Nephron (organoid): ENCODE results near the gene SSR3.

ENCODE experiments used
- H3K27ac Mint-ChIP-seq, 3 experiments: 2 replicates each; pipeline ENCODE4 v1.8.0; 2020; ENCODE audit warnings: mixed read lengths in 3 of 3, mild to moderate bottlenecking in 2 of 3, moderate library complexity in 1 of 3
- H3K27me3 Mint-ChIP-seq: 2 replicates; pipeline ENCODE4 v1.8.0; 2021; ENCODE audit warnings: low read depth, mild to moderate bottlenecking, moderate library complexity, mixed read lengths
- H3K36me3 Mint-ChIP-seq: 2 replicates; pipeline ENCODE4 v1.8.0; 2020; ENCODE audit warnings: low read depth, mixed read lengths
- H3K4me1 Mint-ChIP-seq: 2 replicates; pipeline ENCODE4 v1.8.0; 2020; ENCODE audit warnings: mixed read lengths
- H3K4me3 Mint-ChIP-seq, 3 experiments: 2 replicates each; pipeline ENCODE4 v1.8.0; 2020; ENCODE audit warnings: mild to moderate bottlenecking in 3 of 3, mixed read lengths in 3 of 3, moderate library complexity in 2 of 3
- H3K9me3 Mint-ChIP-seq: 2 replicates; pipeline ENCODE4 v1.8.0; 2020; ENCODE audit warnings: mixed read lengths
- CTCF ChIP-seq, 3 experiments: fragments of 200-600 bp; sonication (generic); IDR thresholded peaks; one replicate each; pipeline ENCODE4 v1.5.0; 2021; ENCODE audit warnings: antibody characterized with exemption in 3 of 3; ENCODE audit not compliant: unreplicated experiment in 3 of 3

SSR3 gene

GRCh38 chr3:156498307-156498706, 56.6 kb downstream of the SSR3 start:
- Mint-ChIP-seq H3K36me3 (no peaks in the 10 kb centered on the region), H3K9me3 (peaks cover 12% of the 10 kb centered on the region), H3K27me3 (no peaks in the 10 kb centered on the region), H3K27ac (no peak overlapping the region), H3K4me3 (no peak overlapping the region), H3K4me1 (no peaks in the 10 kb centered on the region)
- no peak for TF ChIP-seq CTCF (IDR thresholded peaks at IDR 0.05; ENCODE audit: unreplicated experiment in 3 of 3)

- no peak overlapping the region for H3K27ac Mint-ChIP-seq
- TF ChIP-seq CTCF (IDR thresholded peaks at IDR 0.05; ENCODE audit: unreplicated experiment in 3 of 3) = no peak
- H3K9me3 Mint-ChIP-seq = peaks cover 12% of the 10 kb centered on the region
- no peaks in the 10 kb centered on the region for H3K36me3 Mint-ChIP-seq
- no peaks in the 10 kb centered on the region for H3K4me1 Mint-ChIP-seq
- H3K27me3 Mint-ChIP-seq = no peaks in the 10 kb centered on the region
- no peak overlapping the region for H3K4me3 Mint-ChIP-seq
These were observed 57.6 kb downstream of the SSR3 start for GRCh38 chr3:156497326-156497725.

GRCh38 chr3:156495816-156496215, 59.1 kb downstream of the SSR3 start:
- no peak for TF ChIP-seq CTCF (IDR thresholded peaks at IDR 0.05; ENCODE audit: unreplicated experiment in 3 of 3)
- H3K27ac Mint-ChIP-seq = no peak overlapping the region
- no peaks in the 10 kb centered on the region for H3K36me3 Mint-ChIP-seq
- H3K4me3 Mint-ChIP-seq = no peak overlapping the region
- no peaks in the 10 kb centered on the region for H3K27me3 Mint-ChIP-seq
- H3K4me1 Mint-ChIP-seq = no peaks in the 10 kb centered on the region
- H3K9me3 Mint-ChIP-seq = peaks cover 12% of the 10 kb centered on the region

- Mint-ChIP-seq H3K27ac (no peak overlapping the region), H3K27me3 (no peaks in the 10 kb centered on the region), H3K9me3 (peaks cover 12% of the 10 kb centered on the region), H3K4me3 (no peak overlapping the region), H3K36me3 (no peaks in the 10 kb centered on the region), H3K4me1 (no peaks in the 10 kb centered on the region)
- TF ChIP-seq CTCF (IDR thresholded peaks at IDR 0.05; ENCODE audit: unreplicated experiment in 3 of 3) = no peak
These were observed 61.0 kb downstream of the SSR3 start for GRCh38 chr3:156493887-156494286.

GRCh38 chr3:156492801-156493261, 62.1 kb downstream of the SSR3 start:
- Mint-ChIP-seq H3K27ac (no peak overlapping the region), H3K9me3 (peaks cover 6% of the 10 kb centered on the region), H3K4me3 (no peak overlapping the region), H3K4me1 (no peaks in the 10 kb centered on the region), H3K36me3 (no peaks in the 10 kb centered on the region), H3K27me3 (no peaks in the 10 kb centered on the region)
- no peak for TF ChIP-seq CTCF (IDR thresholded peaks at IDR 0.05; ENCODE audit: unreplicated experiment in 3 of 3)

GRCh38 chr3:156491192-156491591, 63.7 kb downstream of the SSR3 start:
- Mint-ChIP-seq H3K9me3 (no peaks in the 10 kb centered on the region), H3K27ac (no peak overlapping the region), H3K36me3 (no peaks in the 10 kb centered on the region), H3K4me1 (no peaks in the 10 kb centered on the region), H3K4me3 (no peak overlapping the region), H3K27me3 (no peaks in the 10 kb centered on the region)
- no peak for TF ChIP-seq CTCF (IDR thresholded peaks at IDR 0.05; ENCODE audit: unreplicated experiment in 3 of 3)
